HEK293 (cell line): ENCODE results near the gene TH.

Experiments
- CTCF ChIA-PET: fragments of 350-600 bp; formaldehyde crosslinking; extraction: SDS; loops from one replicate; lab custom pipeline; 2021; ENCODE audit warnings: antibody characterized with exemption; lab: Yijun Ruan, JAX
- POLR2A ChIA-PET: fragments of 300-600 bp; formaldehyde crosslinking; extraction: SDS; loops from one replicate; lab custom pipeline; 2020; ENCODE audit warnings: antibody characterized with exemption, inconsistent platforms; lab: Yijun Ruan, JAX
- H3K27ac ChIP-seq: fragments of 200-500 bp; sonication (Bioruptor generic); 2 replicates; pipeline ENCODE4 v1.5.1; 2014; ENCODE audit warnings: low read depth, low read length, control low read depth, inconsistent platforms; ENCODE audit errors: extremely low read depth
- H3K36me3 ChIP-seq, 2 experiments: fragments of 200-500 bp in 1 of 2; sonication (Bioruptor generic) in 1 of 2; 1 replicate in 1 of 2; 2 replicates in 1 of 2; pipeline ENCODE4 v1.5.1; 2014 to 2017; ENCODE audit warnings: inconsistent platforms in 2 of 2, low read length in 2 of 2; ENCODE audit not compliant: control insufficient read depth in 2 of 2, insufficient read depth in 1 of 2
- H3K4me1 ChIP-seq: fragments of 200-500 bp; sonication (Bioruptor generic); 2 replicates; pipeline ENCODE4 v1.5.1; 2014; ENCODE audit warnings: mild to moderate bottlenecking, low read length, inconsistent platforms; ENCODE audit not compliant: control insufficient read depth, insufficient read depth
- H3K4me3 ChIP-seq: 2 replicates; pipeline ENCODE4 v1.5.1; 2011; ENCODE audit warnings: low read depth, mild to moderate bottlenecking, control low read depth, low read length, moderate library complexity
- H3K9me3 ChIP-seq: fragments of 200-500 bp; sonication (Bioruptor generic); 2 replicates; pipeline ENCODE4 v1.5.1; 2014; ENCODE audit warnings: low read depth, low read length, inconsistent platforms; ENCODE audit not compliant: control insufficient read depth, insufficient read depth
- FEZF1 ChIP-seq: fragments of 450-650 bp; formaldehyde crosslinking; IDR thresholded peaks from 2 replicates; pipeline ENCODE4 v1.5.1; 2016; ENCODE audit warnings: missing biosample characterization, missing genetic modification characterization
- GLIS2 ChIP-seq: fragments of 450-650 bp; formaldehyde crosslinking; IDR thresholded peaks from 2 replicates; pipeline ENCODE4 v1.5.1; 2016; ENCODE audit warnings: missing biosample characterization, missing genetic modification characterization
- IKZF3 ChIP-seq: fragments of 450-650 bp; IDR thresholded peaks from 2 replicates; pipeline ENCODE4 v1.5.0; 2018; ENCODE audit warnings: missing biosample characterization, mild to moderate bottlenecking, missing genetic modification characterization, moderate library complexity
- MYNN ChIP-seq: fragments of 450-650 bp; formaldehyde crosslinking; IDR thresholded peaks from 2 replicates; pipeline ENCODE4 v1.5.1; 2016; ENCODE audit warnings: missing biosample characterization, missing genetic modification characterization, borderline replicate concordance
- SCRT1 ChIP-seq: fragments of 450-650 bp; formaldehyde crosslinking; IDR thresholded peaks from 2 replicates; pipeline ENCODE4 v1.5.1; 2016; ENCODE audit warnings: missing biosample characterization, missing genetic modification characterization, borderline replicate concordance
- SCRT2 ChIP-seq: fragments of 450-650 bp; formaldehyde crosslinking; IDR thresholded peaks from 2 replicates; pipeline ENCODE4 v1.5.1; 2016; ENCODE audit warnings: missing biosample characterization, missing genetic modification characterization
- ZIC2 ChIP-seq: fragments of 450-650 bp; formaldehyde crosslinking; IDR thresholded peaks from 2 replicates; pipeline ENCODE4 v1.5.1; 2016; ENCODE audit warnings: missing biosample characterization, missing genetic modification characterization
- ZNF112 ChIP-seq: fragments of 450-650 bp; formaldehyde crosslinking; IDR thresholded peaks from 2 replicates; pipeline ENCODE4 v1.5.0; 2017; ENCODE audit warnings: missing biosample characterization, missing genetic modification characterization
- ZNF169 ChIP-seq: fragments of 450-650 bp; formaldehyde crosslinking; IDR thresholded peaks from 2 replicates; pipeline ENCODE4 v1.5.1; 2016; ENCODE audit warnings: missing biosample characterization, missing genetic modification characterization
- ZNF19 ChIP-seq: fragments of 450-650 bp; formaldehyde crosslinking; IDR thresholded peaks from 2 replicates; pipeline ENCODE4; 2016; ENCODE audit warnings: missing biosample characterization, missing genetic modification characterization, low read depth
- ZNF2 ChIP-seq: fragments of 450-650 bp; formaldehyde crosslinking; IDR thresholded peaks from 2 replicates; pipeline ENCODE4 v1.5.1; 2016; ENCODE audit warnings: missing biosample characterization, missing genetic modification characterization
- ZNF214 ChIP-seq: fragments of 450-650 bp; formaldehyde crosslinking; IDR thresholded peaks from 2 replicates; pipeline ENCODE4 v1.5.1; 2017; ENCODE audit warnings: missing biosample characterization, mild to moderate bottlenecking, missing genetic modification characterization, borderline replicate concordance
- ZNF571 ChIP-seq: fragments of 450-650 bp; formaldehyde crosslinking; IDR thresholded peaks from 2 replicates; pipeline ENCODE4 v1.5.0; 2017; ENCODE audit warnings: missing biosample characterization, missing genetic modification characterization
- ZNF626 ChIP-seq: fragments of 450-650 bp; sonication (Bioruptor Pico); formaldehyde crosslinking; IDR thresholded peaks from 2 replicates; pipeline ENCODE4 v1.5.1; 2018; ENCODE audit warnings: missing biosample characterization, missing genetic modification characterization, inconsistent platforms
- ZNF768 ChIP-seq: fragments of 450-650 bp; formaldehyde crosslinking; IDR thresholded peaks from 2 replicates; pipeline ENCODE4 v1.5.1; 2018; ENCODE audit warnings: missing biosample characterization, mild to moderate bottlenecking, missing genetic modification characterization
- ZNF791 ChIP-seq: fragments of 450-650 bp; formaldehyde crosslinking; IDR thresholded peaks from 2 replicates; pipeline ENCODE4 v1.5.1; 2016; ENCODE audit warnings: missing biosample characterization, missing genetic modification characterization
- TF ChIP-seq, protein P1 (sequence below): fragments of 450-650 bp; formaldehyde crosslinking; IDR thresholded peaks from 2 replicates; pipeline ENCODE4 v1.5.1; 2016; ENCODE audit warnings: missing biosample characterization, missing genetic modification characterization
- TF ChIP-seq, protein P2 (sequence below): fragments of 450-650 bp; formaldehyde crosslinking; optimal IDR thresholded peaks from 2 replicates; pipeline ENCODE3; 2016; ENCODE audit warnings: missing biosample characterization, mild to moderate bottlenecking, missing genetic modification characterization
- TF ChIP-seq, protein P3 (sequence below): fragments of 450-650 bp; formaldehyde crosslinking; IDR thresholded peaks from 2 replicates; pipeline ENCODE4 v1.5.1; 2017; ENCODE audit warnings: missing biosample characterization, missing genetic modification characterization
- TF ChIP-seq, protein P4 (sequence below): sonication (generic); formaldehyde crosslinking; IDR thresholded peaks from 2 replicates; pipeline ENCODE4 v1.8.1; 2022; ENCODE audit warnings: mild to moderate bottlenecking, moderate library complexity, missing genetic modification reagents

TH gene

DNA sequence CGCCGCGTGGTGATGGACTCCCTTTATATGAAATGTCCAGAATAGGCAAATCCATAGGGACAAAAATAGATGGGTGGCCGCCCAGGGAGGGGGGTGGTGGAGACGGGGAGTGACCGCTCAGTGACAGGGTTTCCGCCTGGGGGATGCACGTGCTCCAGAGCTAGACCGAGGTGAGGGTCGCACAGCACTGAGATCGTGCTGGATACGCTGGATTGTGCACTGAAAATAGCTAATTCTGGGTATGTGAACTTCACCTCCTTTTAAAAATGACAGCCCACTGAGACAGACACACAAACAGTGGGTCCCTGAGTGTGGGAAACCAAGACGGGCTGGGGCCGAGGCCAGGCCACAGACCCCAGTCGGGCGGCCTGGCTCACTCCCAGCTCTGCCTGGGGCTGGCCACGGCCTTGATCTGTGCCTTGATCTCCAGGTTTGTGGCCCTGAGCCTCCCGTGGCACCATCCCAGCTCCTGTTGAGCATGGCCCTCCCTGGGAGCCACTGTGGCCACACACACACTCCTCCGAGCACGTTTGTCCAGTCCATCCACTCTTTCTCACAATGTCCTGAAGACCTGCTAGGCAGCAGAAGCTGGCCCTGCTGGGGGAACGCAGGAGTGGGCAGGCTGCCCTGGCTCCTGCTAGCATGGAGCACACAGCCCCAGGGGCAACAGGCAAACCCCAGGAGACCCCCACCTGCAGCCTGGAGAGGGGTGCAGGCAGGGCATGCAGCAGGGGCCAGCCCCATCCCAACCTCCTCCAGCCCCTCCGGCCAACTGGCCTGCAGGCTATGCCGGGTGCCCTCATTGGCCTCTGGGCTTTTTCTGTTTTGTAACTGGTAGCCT, 41.0 kb upstream of the TH start:
- Histone ChIP-seq H3K4me1 (no peaks in the 10 kb centered on the region), H3K4me3 (no peak overlapping the region), H3K27ac (no peak overlapping the region), H3K9me3 (no peaks in the 10 kb centered on the region), H3K36me3 (no peaks in the 10 kb centered on the region)
- CTCF ChIA-PET: no interaction called here
- POLR2A ChIA-PET: no interaction called here
- TF ChIP-seq, protein P1, sequence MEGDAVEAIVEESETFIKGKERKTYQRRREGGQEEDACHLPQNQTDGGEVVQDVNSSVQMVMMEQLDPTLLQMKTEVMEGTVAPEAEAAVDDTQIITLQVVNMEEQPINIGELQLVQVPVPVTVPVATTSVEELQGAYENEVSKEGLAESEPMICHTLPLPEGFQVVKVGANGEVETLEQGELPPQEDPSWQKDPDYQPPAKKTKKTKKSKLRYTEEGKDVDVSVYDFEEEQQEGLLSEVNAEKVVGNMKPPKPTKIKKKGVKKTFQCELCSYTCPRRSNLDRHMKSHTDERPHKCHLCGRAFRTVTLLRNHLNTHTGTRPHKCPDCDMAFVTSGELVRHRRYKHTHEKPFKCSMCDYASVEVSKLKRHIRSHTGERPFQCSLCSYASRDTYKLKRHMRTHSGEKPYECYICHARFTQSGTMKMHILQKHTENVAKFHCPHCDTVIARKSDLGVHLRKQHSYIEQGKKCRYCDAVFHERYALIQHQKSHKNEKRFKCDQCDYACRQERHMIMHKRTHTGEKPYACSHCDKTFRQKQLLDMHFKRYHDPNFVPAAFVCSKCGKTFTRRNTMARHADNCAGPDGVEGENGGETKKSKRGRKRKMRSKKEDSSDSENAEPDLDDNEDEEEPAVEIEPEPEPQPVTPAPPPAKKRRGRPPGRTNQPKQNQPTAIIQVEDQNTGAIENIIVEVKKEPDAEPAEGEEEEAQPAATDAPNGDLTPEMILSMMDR: no peak
- no peak for TF ChIP-seq GLIS2
- peak; percentile 58 for TF ChIP-seq ZIC2
- no peak for TF ChIP-seq ZNF791
- no peak for TF ChIP-seq IKZF3

DNA sequence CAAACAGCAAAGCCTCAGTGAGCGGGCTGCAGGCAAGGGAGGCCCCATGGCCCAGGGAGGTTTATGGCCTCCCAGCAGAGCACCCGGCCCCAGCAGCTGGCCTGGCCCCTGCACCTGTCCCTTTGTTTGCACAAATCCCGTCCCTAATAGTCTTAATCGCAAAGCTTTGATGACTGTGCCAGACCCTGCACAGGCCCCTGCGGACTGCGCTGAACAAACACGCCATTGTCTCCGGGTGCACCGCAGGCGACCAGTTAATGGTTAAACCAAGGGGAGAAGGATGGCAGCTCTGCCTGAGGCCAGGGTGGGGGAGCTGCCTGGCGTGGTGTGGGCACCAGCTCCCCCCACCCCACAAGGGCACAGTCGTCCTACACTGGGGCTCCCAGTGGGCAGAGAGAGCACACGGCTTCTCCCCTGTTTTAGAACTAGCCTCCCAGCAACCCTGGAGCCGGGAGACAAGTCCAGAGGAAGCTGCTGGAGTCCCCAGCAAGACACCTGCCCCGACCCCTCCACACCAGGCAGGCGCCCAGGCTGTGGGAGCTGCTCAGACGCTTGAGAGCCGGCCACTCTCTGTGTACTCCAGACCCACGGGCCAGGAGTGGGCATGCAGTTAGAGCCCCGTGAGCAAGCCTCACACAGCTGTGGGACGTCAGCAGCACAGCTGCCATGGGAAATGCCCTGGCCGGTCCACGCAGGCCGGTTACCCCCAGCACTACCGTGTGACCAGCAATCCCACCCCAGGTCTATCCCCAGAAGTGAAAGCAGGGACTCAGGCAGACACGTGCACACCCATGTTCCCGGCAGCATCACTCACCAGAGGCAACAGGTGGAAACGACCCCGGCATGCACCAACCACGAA, 39.7 kb upstream of the TH start:
- H3K27ac ChIP-seq: no peak overlapping the region
- no peaks in the 10 kb centered on the region for H3K36me3 ChIP-seq
- no peaks in the 10 kb centered on the region for H3K9me3 ChIP-seq
- POLR2A ChIA-PET: interaction anchor here (0.5 kb wide), 1 partner anchor 28 kb away, joined by 4 read pairs; no protein-coding TSS in a partner anchor
- peak; percentile 62; the same call in 1 of the 2 replicates for TF ChIP-seq SCRT2 (tag by site-specific recombination)
- no peak for TF ChIP-seq ZNF768 (tag by site-specific recombination)
- TF ChIP-seq, protein P2, sequence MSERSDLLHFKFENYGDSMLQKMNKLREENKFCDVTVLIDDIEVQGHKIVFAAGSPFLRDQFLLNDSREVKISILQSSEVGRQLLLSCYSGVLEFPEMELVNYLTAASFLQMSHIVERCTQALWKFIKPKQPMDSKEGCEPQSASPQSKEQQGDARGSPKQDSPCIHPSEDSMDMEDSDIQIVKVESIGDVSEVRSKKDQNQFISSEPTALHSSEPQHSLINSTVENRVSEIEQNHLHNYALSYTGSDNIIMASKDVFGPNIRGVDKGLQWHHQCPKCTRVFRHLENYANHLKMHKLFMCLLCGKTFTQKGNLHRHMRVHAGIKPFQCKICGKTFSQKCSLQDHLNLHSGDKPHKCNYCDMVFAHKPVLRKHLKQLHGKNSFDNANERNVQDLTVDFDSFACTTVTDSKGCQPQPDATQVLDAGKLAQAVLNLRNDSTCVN: no peak
- TF ChIP-seq ZNF626 (tag by site-specific recombination): no peak
- TF ChIP-seq ZNF169 (tag by site-specific recombination): no peak
- TF ChIP-seq ZNF571 (tag by site-specific recombination): no peak
- no peak for TF ChIP-seq ZNF19 (tag by site-specific recombination)
- no peak for TF ChIP-seq MYNN (tag by site-specific recombination)
- no peak for TF ChIP-seq ZNF214 (tag by site-specific recombination)
- TF ChIP-seq ZIC2: 0 out of 2 replicates have a peak, but pooled peaks have one; percentile 12
- no peak for TF ChIP-seq ZNF2 (tag by site-specific recombination)
- TF ChIP-seq SCRT1 (tag by site-specific recombination): 0 out of 2 replicates have a peak, but pooled peaks have one; percentile 23
- TF ChIP-seq, protein P3, sequence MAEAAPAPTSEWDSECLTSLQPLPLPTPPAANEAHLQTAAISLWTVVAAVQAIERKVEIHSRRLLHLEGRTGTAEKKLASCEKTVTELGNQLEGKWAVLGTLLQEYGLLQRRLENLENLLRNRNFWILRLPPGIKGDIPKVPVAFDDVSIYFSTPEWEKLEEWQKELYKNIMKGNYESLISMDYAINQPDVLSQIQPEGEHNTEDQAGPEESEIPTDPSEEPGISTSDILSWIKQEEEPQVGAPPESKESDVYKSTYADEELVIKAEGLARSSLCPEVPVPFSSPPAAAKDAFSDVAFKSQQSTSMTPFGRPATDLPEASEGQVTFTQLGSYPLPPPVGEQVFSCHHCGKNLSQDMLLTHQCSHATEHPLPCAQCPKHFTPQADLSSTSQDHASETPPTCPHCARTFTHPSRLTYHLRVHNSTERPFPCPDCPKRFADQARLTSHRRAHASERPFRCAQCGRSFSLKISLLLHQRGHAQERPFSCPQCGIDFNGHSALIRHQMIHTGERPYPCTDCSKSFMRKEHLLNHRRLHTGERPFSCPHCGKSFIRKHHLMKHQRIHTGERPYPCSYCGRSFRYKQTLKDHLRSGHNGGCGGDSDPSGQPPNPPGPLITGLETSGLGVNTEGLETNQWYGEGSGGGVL (tag by site-specific recombination): no peak
- TF ChIP-seq ZNF112 (tag by site-specific recombination): no peak
- TF ChIP-seq FEZF1 (tag by site-specific recombination): no peak
- TF ChIP-seq, protein P4, sequence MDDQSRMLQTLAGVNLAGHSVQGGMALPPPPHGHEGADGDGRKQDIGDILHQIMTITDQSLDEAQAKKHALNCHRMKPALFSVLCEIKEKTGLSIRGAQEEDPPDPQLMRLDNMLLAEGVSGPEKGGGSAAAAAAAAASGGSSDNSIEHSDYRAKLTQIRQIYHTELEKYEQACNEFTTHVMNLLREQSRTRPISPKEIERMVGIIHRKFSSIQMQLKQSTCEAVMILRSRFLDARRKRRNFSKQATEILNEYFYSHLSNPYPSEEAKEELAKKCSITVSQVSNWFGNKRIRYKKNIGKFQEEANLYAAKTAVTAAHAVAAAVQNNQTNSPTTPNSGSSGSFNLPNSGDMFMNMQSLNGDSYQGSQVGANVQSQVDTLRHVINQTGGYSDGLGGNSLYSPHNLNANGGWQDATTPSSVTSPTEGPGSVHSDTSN (CRISPR knock-in tag): no peak
- TF ChIP-seq, all 188 proteins: peak for 3
- Histone ChIP-seq H3K4me3 (no peak overlapping the region), H3K4me1 (no peaks in the 10 kb centered on the region)
- CTCF ChIA-PET: interaction anchor here (1.2 kb wide), 1 partner anchor 13 kb away, joined by 5 read pairs; no protein-coding TSS in a partner anchor
